Mesenchymal stem cell (in vitro differentiated cells and primary cell): ENCODE results near the gene S100B.

Experiments used
- DNase-seq: peaks from one replicate; pipeline ENCODE4 v3.0.0-alpha.2; 2013
- H2AFZ ChIP-seq: one replicate; pipeline ENCODE4 v1.6.1; 2013; ENCODE audit warnings: low read depth, mild to moderate bottlenecking, control low read depth, inconsistent platforms, low read length, moderate library complexity
- H2AK5ac ChIP-seq: 2 replicates; pipeline ENCODE4 v1.6.1; 2013; ENCODE audit warnings: low read length, moderate library complexity, mild to moderate bottlenecking, inconsistent platforms; ENCODE audit not compliant: severe bottlenecking
- H2BK120ac ChIP-seq: one replicate; pipeline ENCODE4 v1.6.1; 2013; ENCODE audit warnings: low read depth, mild to moderate bottlenecking, inconsistent platforms, low read length, moderate library complexity
- H2BK12ac ChIP-seq, 2 experiments: one replicate each; pipeline ENCODE4 v1.6.1; 2013; ENCODE audit warnings: inconsistent platforms in 2 of 2, low read length in 2 of 2, mild to moderate bottlenecking in 2 of 2, moderate library complexity in 2 of 2, control low read depth in 1 of 2
- H2BK15ac ChIP-seq: one replicate; pipeline ENCODE4 v1.6.1; 2013; ENCODE audit warnings: mild to moderate bottlenecking, low read depth, inconsistent platforms; ENCODE audit not compliant: poor library complexity, severe bottlenecking
- H2BK5ac ChIP-seq: 2 replicates; pipeline ENCODE4 v1.6.1; 2013; ENCODE audit warnings: low read depth, mild to moderate bottlenecking, low read length, control low read depth, inconsistent platforms; ENCODE audit not compliant: poor library complexity, severe bottlenecking
- H3K14ac ChIP-seq, 2 experiments: one replicate each; pipeline ENCODE4 v1.6.1; 2013; ENCODE audit warnings: inconsistent platforms in 2 of 2, low read length in 2 of 2, control low read depth in 1 of 2, mild to moderate bottlenecking in 1 of 2, moderate library complexity in 1 of 2
- H3K18ac ChIP-seq, 2 experiments: one replicate each; pipeline ENCODE4 v1.6.1; 2013; ENCODE audit warnings: inconsistent platforms in 2 of 2, low read length in 2 of 2, control low read depth in 1 of 2, low read depth in 1 of 2, mild to moderate bottlenecking in 1 of 2
- H3K23ac ChIP-seq, 2 experiments: one replicate each; pipeline ENCODE4 v1.6.1; 2013; ENCODE audit warnings: inconsistent platforms in 2 of 2, low read length in 2 of 2, mild to moderate bottlenecking in 2 of 2, moderate library complexity in 2 of 2, control low read depth in 1 of 2
- H3K27ac ChIP-seq: 2 replicates; pipeline ENCODE4 v1.5.1; 2013; ENCODE audit warnings: mild to moderate bottlenecking, moderate library complexity, low read length, control low read depth, inconsistent platforms; ENCODE audit not compliant: poor library complexity, severe bottlenecking
- H3K27me3 ChIP-seq, 2 experiments: 2 replicates each; pipeline versions ENCODE4 v1.6.1 to v1.7.0; 2013; ENCODE audit warnings: low read length in 2 of 2, mild to moderate bottlenecking in 2 of 2, moderate library complexity in 2 of 2, control low read depth in 1 of 2, inconsistent platforms in 1 of 2; ENCODE audit not compliant: control insufficient read depth in 1 of 2, insufficient read depth in 1 of 2
- H3K36me3 ChIP-seq, 2 experiments: 2 replicates each; pipeline versions ENCODE4 v1.6.1 to v1.7.0; 2013; ENCODE audit warnings: low read length in 2 of 2, control low read depth in 1 of 2, inconsistent platforms in 1 of 2, low read depth in 1 of 2, mild to moderate bottlenecking in 1 of 2; ENCODE audit not compliant: insufficient read depth in 2 of 2, control insufficient read depth in 1 of 2
- H3K4ac ChIP-seq, 2 experiments: one replicate each; pipeline ENCODE4 v1.6.1; 2013; ENCODE audit warnings: inconsistent platforms in 2 of 2, low read length in 2 of 2, mild to moderate bottlenecking in 2 of 2, moderate library complexity in 2 of 2, control low read depth in 1 of 2, low read depth in 1 of 2
- H3K4me1 ChIP-seq: 2 replicates; pipeline ENCODE4 v1.6.1; 2013; ENCODE audit warnings: low read depth, low read length, control low read depth; ENCODE audit not compliant: control insufficient read depth, insufficient read depth
- H3K4me2 ChIP-seq: 2 replicates; pipeline ENCODE4 v1.6.1; 2013; ENCODE audit warnings: low read length, mild to moderate bottlenecking, inconsistent platforms; ENCODE audit not compliant: poor library complexity, severe bottlenecking
- H3K4me3 ChIP-seq, 2 experiments: 2 replicates each; pipeline versions ENCODE4 v1.5.1 to v1.7.0; 2013; ENCODE audit warnings: low read length in 2 of 2, mild to moderate bottlenecking in 2 of 2, control low read depth in 1 of 2, low read depth in 1 of 2; ENCODE audit not compliant: insufficient read depth in 1 of 2
- H3K79me1 ChIP-seq: replicated peaks from 2 replicates; pipeline ENCODE4 v1.6.1; 2013; ENCODE audit warnings: mild to moderate bottlenecking, control low read depth, low read length, inconsistent platforms; ENCODE audit not compliant: poor library complexity, severe bottlenecking
- H3K9ac ChIP-seq: 2 replicates; pipeline ENCODE4 v1.7.0; 2013; ENCODE audit warnings: mild to moderate bottlenecking, low read length, moderate library complexity
- H3K9me3 ChIP-seq: 2 replicates; pipeline ENCODE4 v1.7.0; 2013; ENCODE audit warnings: mild to moderate bottlenecking, low read length; ENCODE audit not compliant: control insufficient read depth
- H4K8ac ChIP-seq: one replicate; pipeline ENCODE4 v1.6.1; 2013; ENCODE audit warnings: inconsistent platforms, mild to moderate bottlenecking, low read length, moderate library complexity
- H4K91ac ChIP-seq: one replicate; pipeline ENCODE4 v1.6.1; 2013; ENCODE audit warnings: mild to moderate bottlenecking, low read length, inconsistent platforms
- WGBS: methylation state at CpG from one replicate; pipeline ENCODE4 v1.1.7; 2013; ENCODE audit warnings: mixed read lengths; 5-methylcytosine and 5-hydroxymethylcytosine counted together

S100B gene

GRCh38 chr21:46603228-46603627, 1.7 kb downstream of the S100B start:
- Histone ChIP-seq H3K36me3 (no peaks in the 10 kb centered on the region), H2AFZ (no peak overlapping the region), H3K18ac (no peak overlapping the region), H2BK12ac (no peak overlapping the region), H3K4me3 (no peak overlapping the region), H3K4me2 (no peak overlapping the region), H3K4ac (no peak overlapping the region), H2BK120ac (no peak overlapping the region), H2BK5ac (no peak overlapping the region), H3K14ac (no peak overlapping the region), H4K91ac (no peak overlapping the region), H3K23ac (no peak overlapping the region), H4K8ac (no peak overlapping the region), H2BK15ac (no peak overlapping the region), H3K27ac (no peak overlapping the region), H3K9me3 (peaks cover 2% of the 10 kb centered on the region), H3K9ac (no peak overlapping the region), H3K27me3 (peaks cover 4 to 20% of the 10 kb centered on the region in 2 experiments), H3K79me1 (no peaks in the 10 kb centered on the region), H3K4me1 (peaks cover 3% of the 10 kb centered on the region), H2AK5ac (no peak overlapping the region)
- DNase-seq = no peak
- 87% methylated on average over 4 of the region's 9 CpGs for WGBS

- Histone ChIP-seq H3K14ac (no peak overlapping the region), H2BK12ac (no peak overlapping the region), H2AK5ac (no peak overlapping the region), H2AFZ (no peak overlapping the region), H2BK120ac (no peak overlapping the region), H3K36me3 (no peaks in the 10 kb centered on the region), H3K4me1 (peaks cover 3% of the 10 kb centered on the region), H3K9me3 (no peaks in the 10 kb centered on the region), H4K91ac (no peak overlapping the region), H3K4ac (no peak overlapping the region), H3K4me2 (no peak overlapping the region), H3K9ac (no peak overlapping the region), H3K18ac (no peak overlapping the region), H3K27me3 (peaks cover 0 to 4% of the 10 kb centered on the region in 2 experiments), H3K4me3 (no peak overlapping the region), H3K79me1 (no peaks in the 10 kb centered on the region), H3K23ac (no peak overlapping the region), H2BK15ac (no peak overlapping the region), H3K27ac (no peak overlapping the region), H4K8ac (no peak overlapping the region), H2BK5ac (no peak overlapping the region)
- WGBS = 89% methylated on average over 9 of the region's 9 CpGs
- DNase-seq = no peak
These were observed 3.9 kb downstream of the S100B start for GRCh38 chr21:46600978-46601377.

GRCh38 chr21:46600305-46600704, 4.6 kb downstream of the S100B start:
- Histone ChIP-seq H3K4me2 (no peak overlapping the region), H4K8ac (no peak overlapping the region), H3K27ac (no peak overlapping the region), H4K91ac (no peak overlapping the region), H2BK5ac (no peak overlapping the region), H3K79me1 (no peaks in the 10 kb centered on the region), H3K4me3 (no peak overlapping the region), H3K9me3 (no peaks in the 10 kb centered on the region), H2BK12ac (no peak overlapping the region), H2AFZ (no peak overlapping the region), H3K9ac (no peak overlapping the region), H2AK5ac (no peak overlapping the region), H3K27me3 (no peaks in the 10 kb centered on the region), H2BK120ac (no peak overlapping the region), H3K18ac (no peak overlapping the region), H3K4me1 (peaks cover 3% of the 10 kb centered on the region), H3K23ac (no peak overlapping the region), H3K14ac (no peak overlapping the region), H3K4ac (no peak overlapping the region), H3K36me3 (no peaks in the 10 kb centered on the region), H2BK15ac (no peak overlapping the region)
- no peak for DNase-seq
- WGBS = 95% methylated on average over 3 of the region's 5 CpGs

- Histone ChIP-seq H3K14ac (no peak overlapping the region), H3K18ac (no peak overlapping the region), H3K27ac (no peak overlapping the region), H3K4me3 (peak overlapping the region in 1 of 2 experiments; percentile 39), H2BK12ac (no peak overlapping the region), H4K8ac (no peak overlapping the region), H3K9ac (peak overlapping the region; percentile 44), H3K4ac (no peak overlapping the region), H3K79me1 (no peaks in the 10 kb centered on the region), H2AFZ (no peak overlapping the region), H2BK15ac (no peak overlapping the region), H2AK5ac (no peak overlapping the region), H2BK120ac (no peak overlapping the region), H2BK5ac (no peak overlapping the region), H3K23ac (no peak overlapping the region), H3K36me3 (no peaks in the 10 kb centered on the region), H4K91ac (no peak overlapping the region), H3K4me2 (no peak overlapping the region), H3K27me3 (no peaks in the 10 kb centered on the region), H3K4me1 (peaks cover 3% of the 10 kb centered on the region), H3K9me3 (no peaks in the 10 kb centered on the region)
- 90% methylated on average over 37 of the region's 38 CpGs for WGBS
- DNase-seq = peak; percentile 79
These were observed 6.0 kb downstream of the S100B start for GRCh38 chr21:46598581-46599572.
